ENCODE results near the gene NTM. TPM values are rescaled to one million over a fixed set of nuclear protein-coding genes. Genes with fewer than 3 reads are reported as not detected.

The NTM gene
- polyA plus RNA-seq, 1 donor from 2014 or later = 39.4 TPM

DNA sequence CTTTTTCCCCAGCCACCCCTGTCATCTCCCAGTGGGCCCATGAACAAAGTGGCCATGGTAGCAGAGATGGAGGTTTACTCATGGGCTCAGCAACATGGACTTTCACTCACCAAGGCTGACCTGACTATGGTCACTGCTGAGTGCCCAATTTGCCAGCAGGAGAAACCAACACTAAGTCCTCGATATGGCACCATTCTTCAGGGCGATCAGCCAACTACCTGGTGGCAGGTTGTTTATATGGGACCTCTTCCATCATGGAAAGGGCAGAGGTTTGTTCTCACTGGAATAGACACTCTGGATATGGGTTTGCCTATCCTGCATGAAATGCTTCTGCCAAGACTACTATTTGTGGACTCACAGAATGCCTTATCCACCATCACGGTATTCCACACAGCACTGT lies 1009.1 kb downstream of the NTM start:
- TF ChIP-seq, protein P1, sequence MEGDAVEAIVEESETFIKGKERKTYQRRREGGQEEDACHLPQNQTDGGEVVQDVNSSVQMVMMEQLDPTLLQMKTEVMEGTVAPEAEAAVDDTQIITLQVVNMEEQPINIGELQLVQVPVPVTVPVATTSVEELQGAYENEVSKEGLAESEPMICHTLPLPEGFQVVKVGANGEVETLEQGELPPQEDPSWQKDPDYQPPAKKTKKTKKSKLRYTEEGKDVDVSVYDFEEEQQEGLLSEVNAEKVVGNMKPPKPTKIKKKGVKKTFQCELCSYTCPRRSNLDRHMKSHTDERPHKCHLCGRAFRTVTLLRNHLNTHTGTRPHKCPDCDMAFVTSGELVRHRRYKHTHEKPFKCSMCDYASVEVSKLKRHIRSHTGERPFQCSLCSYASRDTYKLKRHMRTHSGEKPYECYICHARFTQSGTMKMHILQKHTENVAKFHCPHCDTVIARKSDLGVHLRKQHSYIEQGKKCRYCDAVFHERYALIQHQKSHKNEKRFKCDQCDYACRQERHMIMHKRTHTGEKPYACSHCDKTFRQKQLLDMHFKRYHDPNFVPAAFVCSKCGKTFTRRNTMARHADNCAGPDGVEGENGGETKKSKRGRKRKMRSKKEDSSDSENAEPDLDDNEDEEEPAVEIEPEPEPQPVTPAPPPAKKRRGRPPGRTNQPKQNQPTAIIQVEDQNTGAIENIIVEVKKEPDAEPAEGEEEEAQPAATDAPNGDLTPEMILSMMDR (IDR thresholded peaks at IDR 0.05; ENCODE audit: poor library complexity, severe bottlenecking) = no peak
- TF ChIP-seq EP300 (conservative IDR thresholded peaks at IDR 0.05; ENCODE audit: poor library complexity, severe bottlenecking) (no peak), RAD21 (conservative IDR thresholded peaks at IDR 0.05) (no peak), TAF1 (IDR thresholded peaks at IDR 0.05; ENCODE audit: low read depth) (no peak), SMC3 (conservative IDR thresholded peaks at IDR 0.05; ENCODE audit: poor library complexity) (no peak), POLR2AphosphoS5 (IDR thresholded peaks at IDR 0.05) (no peak), EZH2 (IDR thresholded peaks at IDR 0.05; ENCODE audit: borderline replicate concordance, insufficient read depth, low read length, poor library complexity, severe bottlenecking) (no peak), MXI1 (conservative IDR thresholded peaks at IDR 0.05; ENCODE audit: poor library complexity, severe bottlenecking) (no peak)
- TF ChIP-seq, protein P2, sequence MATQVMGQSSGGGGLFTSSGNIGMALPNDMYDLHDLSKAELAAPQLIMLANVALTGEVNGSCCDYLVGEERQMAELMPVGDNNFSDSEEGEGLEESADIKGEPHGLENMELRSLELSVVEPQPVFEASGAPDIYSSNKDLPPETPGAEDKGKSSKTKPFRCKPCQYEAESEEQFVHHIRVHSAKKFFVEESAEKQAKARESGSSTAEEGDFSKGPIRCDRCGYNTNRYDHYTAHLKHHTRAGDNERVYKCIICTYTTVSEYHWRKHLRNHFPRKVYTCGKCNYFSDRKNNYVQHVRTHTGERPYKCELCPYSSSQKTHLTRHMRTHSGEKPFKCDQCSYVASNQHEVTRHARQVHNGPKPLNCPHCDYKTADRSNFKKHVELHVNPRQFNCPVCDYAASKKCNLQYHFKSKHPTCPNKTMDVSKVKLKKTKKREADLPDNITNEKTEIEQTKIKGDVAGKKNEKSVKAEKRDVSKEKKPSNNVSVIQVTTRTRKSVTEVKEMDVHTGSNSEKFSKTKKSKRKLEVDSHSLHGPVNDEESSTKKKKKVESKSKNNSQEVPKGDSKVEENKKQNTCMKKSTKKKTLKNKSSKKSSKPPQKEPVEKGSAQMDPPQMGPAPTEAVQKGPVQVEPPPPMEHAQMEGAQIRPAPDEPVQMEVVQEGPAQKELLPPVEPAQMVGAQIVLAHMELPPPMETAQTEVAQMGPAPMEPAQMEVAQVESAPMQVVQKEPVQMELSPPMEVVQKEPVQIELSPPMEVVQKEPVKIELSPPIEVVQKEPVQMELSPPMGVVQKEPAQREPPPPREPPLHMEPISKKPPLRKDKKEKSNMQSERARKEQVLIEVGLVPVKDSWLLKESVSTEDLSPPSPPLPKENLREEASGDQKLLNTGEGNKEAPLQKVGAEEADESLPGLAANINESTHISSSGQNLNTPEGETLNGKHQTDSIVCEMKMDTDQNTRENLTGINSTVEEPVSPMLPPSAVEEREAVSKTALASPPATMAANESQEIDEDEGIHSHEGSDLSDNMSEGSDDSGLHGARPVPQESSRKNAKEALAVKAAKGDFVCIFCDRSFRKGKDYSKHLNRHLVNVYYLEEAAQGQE (IDR thresholded peaks at IDR 0.05; ENCODE audit: borderline replicate concordance) = no peak
- Histone ChIP-seq H3K27me3 (ENCODE audit: insufficient read depth, low read depth, low read length) (no peaks in the 10 kb centered on the region), H4K20me1 (ENCODE audit: insufficient read depth) (no peaks in the 10 kb centered on the region), H3K9ac (ENCODE audit: low read length) (no peak overlapping the region), H3F3A (ENCODE audit: insufficient read depth, low read length, poor library complexity, severe bottlenecking) (no peaks in the 10 kb centered on the region), H3K27ac (ENCODE audit: low read length) (no peak overlapping the region), H3K9me2 (ENCODE audit: insufficient read depth, low read length) (no peaks in the 10 kb centered on the region), H3K9me3 (ENCODE audit: low read length) (no peaks in the 10 kb centered on the region), H2AFZ (ENCODE audit: low read depth, low read length) (no peak overlapping the region), H3K79me2 (replicated peaks; ENCODE audit: insufficient read depth, low read length) (no peaks in the 10 kb centered on the region), H3K4me2 (ENCODE audit: low read length) (no peak overlapping the region), H3K36me3 (ENCODE audit: insufficient read depth, low read length) (no peaks in the 10 kb centered on the region), H3K4me3 (ENCODE audit: low read length) (no peak overlapping the region)

Small RNA genes within 50 kb of the gene (small RNA-seq; reads per million reads assigned to genes)
- 0 reads per million in 3 experiments for gene RNU6ATAC12P

All from neural cell (in vitro differentiated cells).